ENCODE measurements around the gene PURA.

The PURA gene

DNA sequence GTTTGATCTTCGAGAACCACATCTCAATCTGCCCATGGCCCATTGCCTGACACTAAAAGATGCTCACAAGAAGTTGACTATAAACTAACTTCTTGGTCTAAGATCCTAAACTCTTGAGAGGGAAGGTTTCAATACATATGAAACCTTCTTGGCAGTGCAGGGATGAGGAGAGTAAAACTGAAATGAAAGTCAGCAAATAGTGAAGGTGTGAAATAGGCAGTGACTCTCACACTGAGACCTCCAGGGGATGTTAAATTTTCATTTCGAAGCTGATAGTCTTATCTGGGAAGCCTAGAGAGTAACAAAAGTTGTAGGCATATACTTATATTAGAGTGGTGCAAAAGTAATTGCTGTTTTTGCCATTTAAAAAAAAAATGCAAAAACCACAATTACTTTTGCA, 60.1 kb downstream of the PURA start:
- Histone ChIP-seq H4K20me1 (peaks cover 0 to 16% (median 0%) of the 10 kb centered on the region in 11 experiments; a peak in 2 of 22 replicates), H3K27ac (no peak overlapping the region; a peak in 1 of 22 replicates), H3K9me3 (replicated peaks in 1 of 11) (no peaks in the 10 kb centered on the region), H3K4me3 (no peak overlapping the region), H3K9ac (no peak overlapping the region), H3K27me3 (no peaks in the 10 kb centered on the region), H3K4me2 (peak overlapping the region in 6 of 11 experiments; percentile 85 to 99 (median 92); a peak in 8 of 22 replicates), H3K36me3 (no peaks in the 10 kb centered on the region), H3K4me1 (peaks cover 18 to 38% (median 24%) of the 10 kb centered on the region in 10 experiments)
- TF ChIP-seq Cebpa-rat (IDR thresholded peaks at IDR 0.05): no peak

GRCh38 chr5:140174465-140175366, 60.8 kb downstream of the PURA start, which contains the start of gene CYSTM1:
TSS of gene CYSTM1 (plus strand) at chr5:140175188. CDS start at chr5:140194466, 19,278 bp downstream.
- peaks cover 18 to 31% (median 22%) of the 10 kb centered on the region in 10 experiments for H3K4me1 ChIP-seq
- peak within 1 kb of the TSS; percentile 68 to 94 (median 84) for H3K4me3 ChIP-seq
- H3K27ac ChIP-seq: peak within 1 kb of the TSS; percentile 73 to 93 (median 78)
- H3K4me2 ChIP-seq: peak within 1 kb of the TSS; percentile 81 to 99 (median 93)
- H4K20me1 ChIP-seq: peaks cover 0 to 16% (median 0%) of the 10 kb centered on the region in 11 experiments; a peak in 2 of 22 replicates
- TF ChIP-seq Cebpa-rat (IDR thresholded peaks at IDR 0.05): peak in 7 of 11 experiments; percentile 20 to 78 (median 40); a peak in 8 of 22 replicates
- no peaks in the 10 kb centered on the region for H3K27me3 ChIP-seq
- peak within 1 kb of the TSS; percentile 76 to 93 (median 82) for H3K9ac ChIP-seq
- H3K9me3 ChIP-seq (replicated peaks in 1 of 11): no peaks in the 10 kb centered on the region
- H3K36me3 ChIP-seq: no peaks in the 10 kb centered on the region
